Caco-2 (cell line): ENCODE measurements around the gene EEF1E1. TPM values are rescaled to one million over a fixed set of nuclear protein-coding genes. Genes with fewer than 3 reads are reported as not detected.

Experiments used
- BruUV-seq: library from RNA; stranded (reverse); fragments of 400-500 nt; replicated peaks from 2 replicates; lab custom pipeline; 2021; lab: Mats Ljungman, UMichigan
- CTCF ChIA-PET: fragments of 300-600 bp; sonication (Branson Sonifier 250); formaldehyde crosslinking; loops from one replicate; lab custom pipeline; 2022; ENCODE audit warnings: antibody characterized with exemption; lab: Charles Lee
- POLR2A ChIA-PET: fragments of 300-600 bp; sonication (Branson Sonifier 250); formaldehyde crosslinking; loops from one replicate; lab custom pipeline; 2022; ENCODE audit warnings: antibody characterized with exemption; lab: Charles Lee
- DNase-seq, 2 experiments: peaks; one replicate each; pipeline versions ENCODE4 v3.0.0 to v3.0.0-alpha.2; 2020 to 2022
- H3K27me3 ChIP-seq: replicated peaks from 2 replicates; pipeline ENCODE4 v1.6.0; 2011; ENCODE audit warnings: low read length; ENCODE audit not compliant: control insufficient read depth, insufficient read depth
- H3K36me3 ChIP-seq: 2 replicates; pipeline ENCODE4 v1.5.1; 2011; ENCODE audit warnings: low read length; ENCODE audit not compliant: control insufficient read depth, insufficient read depth
- H3K4me1 ChIP-seq: fragments of 250-450 bp; sonication (Bioruptor Pico); 2 replicates; pipeline ENCODE4 v1.5.1; 2020; ENCODE audit warnings: mild to moderate bottlenecking
- H3K4me3 ChIP-seq: 2 replicates; pipeline ENCODE4 v1.5.1; 2011; ENCODE audit warnings: low read depth, mild to moderate bottlenecking, control low read depth, low read length
- H3K9me3 ChIP-seq: fragments of 250-450 bp; sonication (Bioruptor Pico); 2 replicates; pipeline ENCODE4 v1.5.1; 2020; ENCODE audit warnings: mild to moderate bottlenecking, moderate library complexity
- H3K27ac Mint-ChIP-seq: one replicate; pipeline ENCODE4 v1.8.0; 2022; ENCODE audit warnings: mixed read lengths; ENCODE audit not compliant: unreplicated experiment
- H3K27me3 Mint-ChIP-seq: one replicate; pipeline ENCODE4 v1.8.0; 2022; ENCODE audit warnings: mixed read lengths; ENCODE audit not compliant: insufficient read depth, unreplicated experiment
- H3K36me3 Mint-ChIP-seq: one replicate; pipeline ENCODE4 v1.8.0; 2022; ENCODE audit warnings: mild to moderate bottlenecking, mixed read lengths; ENCODE audit not compliant: insufficient read depth, unreplicated experiment
- H3K4me1 Mint-ChIP-seq: one replicate; pipeline ENCODE4 v1.8.0; 2022; ENCODE audit warnings: low read depth, mixed read lengths; ENCODE audit not compliant: unreplicated experiment
- H3K4me3 Mint-ChIP-seq: one replicate; pipeline ENCODE4 v1.8.0; 2022; ENCODE audit warnings: mild to moderate bottlenecking, moderate library complexity, mixed read lengths; ENCODE audit not compliant: unreplicated experiment
- H3K9me3 Mint-ChIP-seq: one replicate; pipeline ENCODE4 v1.8.0; 2022; ENCODE audit warnings: mixed read lengths; ENCODE audit not compliant: unreplicated experiment
- CTCF ChIP-seq, 2 experiments: fragments of 200-600 bp in 1 of 2; IDR thresholded peaks; 1 replicate in 1 of 2; 2 replicates in 1 of 2; pipeline versions ENCODE4 v1.5.1 to v1.8.0; 2011 to 2022; ENCODE audit warnings: antibody characterized with exemption in 1 of 2, control low read depth in 1 of 2, inconsistent platforms in 1 of 2, low read depth in 1 of 2, low read length in 1 of 2, mild to moderate bottlenecking in 1 of 2, moderate library complexity in 1 of 2; ENCODE audit not compliant: insufficient read depth in 1 of 2, severe bottlenecking in 1 of 2, unreplicated experiment in 1 of 2
- intact Hi-C: fragments of 100-400 bp; cut with micrococcal nuclease; formaldehyde crosslinking; loops from one replicate; pipeline ENCODE4 v1.10.0; 2022; ENCODE audit not compliant: unreplicated experiment
- total RNA-seq: library from RNA; stranded (reverse); gene quantifications from 2 replicates; pipeline ENCODE4 v1.2.3, GENCODE V29; 2022

Gene EEF1E1
- total RNA-seq, 1 experiment from 2014 or later = 60.3 TPM

GRCh38 chr6:8103726-8104125 lies 1.4 kb upstream of the EEF1E1 start:
- TF ChIP-seq CTCF (IDR thresholded peaks at IDR 0.05; ENCODE audit: insufficient read depth in 1 of 2, low read depth in 1 of 2, low read length in 1 of 2, severe bottlenecking in 1 of 2, unreplicated experiment in 1 of 2) = no peak
- Mint-ChIP-seq H3K36me3 (peaks cover 32% of the 10 kb centered on the region), H3K4me3 (no peak overlapping the region), H3K27ac (no peak overlapping the region), H3K9me3 (peaks cover 14% of the 10 kb centered on the region), H3K27me3 (no peaks in the 10 kb centered on the region), H3K4me1 (peaks cover 6% of the 10 kb centered on the region)
- BruUV-seq = no TSS peak
- intact Hi-C loops = no loop called here
- Histone ChIP-seq H3K4me3 (no peak overlapping the region), H3K27me3 (no peaks in the 10 kb centered on the region), H3K4me1 (peaks cover 8% of the 10 kb centered on the region; the same call in 1 of the 2 replicates), H3K9me3 (no peaks in the 10 kb centered on the region), H3K36me3 (peaks cover 3% of the 10 kb centered on the region; the same call in 1 of the 2 replicates)
- ChIA-PET POLR2A (no interaction called here), CTCF (no interaction called here)
- no peak for DNase-seq

- no TSS peak for BruUV-seq
- peaks cover 3% of the 10 kb centered on the region for H3K36me3 ChIP-seq
- H3K27ac Mint-ChIP-seq = peak overlapping the region; percentile 69
- no peaks in the 10 kb centered on the region for H3K27me3 ChIP-seq
- H3K4me1 Mint-ChIP-seq = no peaks in the 10 kb centered on the region
- H3K9me3 Mint-ChIP-seq = no peaks in the 10 kb centered on the region
- POLR2A ChIA-PET = no interaction called here
- no peak overlapping the region; the same call in 1 of the 2 replicates for H3K4me3 ChIP-seq
- CTCF ChIA-PET = no interaction called here
- H3K4me3 Mint-ChIP-seq = peak overlapping the region; percentile 14
- peaks cover 8% of the 10 kb centered on the region; the same call in 1 of the 2 replicates for H3K4me1 ChIP-seq
- no peak for DNase-seq
- H3K36me3 Mint-ChIP-seq = peaks cover 50% of the 10 kb centered on the region
- H3K9me3 ChIP-seq = no peaks in the 10 kb centered on the region
- intact Hi-C loops = no loop called here
- no peak for TF ChIP-seq CTCF (IDR thresholded peaks at IDR 0.05; ENCODE audit: insufficient read depth in 1 of 2, low read depth in 1 of 2, low read length in 1 of 2, severe bottlenecking in 1 of 2, unreplicated experiment in 1 of 2)
- H3K27me3 Mint-ChIP-seq = no peaks in the 10 kb centered on the region
Measured at GRCh38 chr6:8100159-8100854, 2.0 kb downstream of the EEF1E1 start.

- BruUV-seq = no TSS peak
- H3K27me3 Mint-ChIP-seq = no peaks in the 10 kb centered on the region
- no peak for DNase-seq
- no peak overlapping the region for H3K4me3 Mint-ChIP-seq
- no peaks in the 10 kb centered on the region for H3K27me3 ChIP-seq
- H3K4me1 ChIP-seq = peaks cover 3% of the 10 kb centered on the region; the same call in 1 of the 2 replicates
- H3K9me3 Mint-ChIP-seq = peaks cover 22% of the 10 kb centered on the region
- ChIA-PET POLR2A (no interaction called here), CTCF (no interaction called here)
- no peak for TF ChIP-seq CTCF (IDR thresholded peaks at IDR 0.05; ENCODE audit: insufficient read depth in 1 of 2, low read depth in 1 of 2, low read length in 1 of 2, severe bottlenecking in 1 of 2, unreplicated experiment in 1 of 2)
- intact Hi-C loops = no loop called here
- H3K27ac Mint-ChIP-seq = no peak overlapping the region
- H3K36me3 ChIP-seq = 0 out of 2 replicates have a peak, but pooled peaks cover 2% of the 10 kb centered on the region
- H3K36me3 Mint-ChIP-seq = peaks cover 94% of the 10 kb centered on the region
- H3K4me1 Mint-ChIP-seq = peaks cover 7% of the 10 kb centered on the region
- H3K9me3 ChIP-seq = peaks cover 3% of the 10 kb centered on the region; the same call in 1 of the 2 replicates
- no peak overlapping the region for H3K4me3 ChIP-seq
Measured at GRCh38 chr6:8090650-8091049, 11.7 kb downstream of the EEF1E1 start.
